Left lung (tissue), 10 donors: ENCODE measurements around the gene TMEM219. TPM values are rescaled to one million over a fixed set of nuclear protein-coding genes. Genes with fewer than 3 reads are reported as not detected.

Experiments used
- ATAC-seq: fragments of 200-7000 bp; cut with Tn5 transposase; one replicate; pipeline ENCODE4 v1.9.1; 2020; ENCODE audit warnings: moderate library complexity
- DNase-seq, 4 donors: peaks; one replicate each; pipeline ENCODE4 v3.0.0-alpha.2; 2013 to 2020
- H3K27ac ChIP-seq, 2 donors: fragments of 200-600 bp; sonication (generic) in 1 of 2; one replicate each; pipeline versions ENCODE4 v1.5.0 to v1.8.0; 2020 to 2021
- H3K27me3 ChIP-seq, 2 donors: fragments of 200-600 bp; sonication (generic) in 1 of 2; one replicate each; pipeline versions ENCODE4 v1.5.0 to v1.8.0; 2020 to 2021
- H3K36me3 ChIP-seq, 2 donors: fragments of 200-600 bp; sonication (generic) in 1 of 2; one replicate each; pipeline versions ENCODE4 v1.5.0 to v1.8.0; 2020 to 2021
- H3K4me1 ChIP-seq, 2 donors: fragments of 200-600 bp; one replicate each; pipeline ENCODE4 v1.8.0; 2021
- H3K4me3 ChIP-seq, 2 donors: fragments of 200-600 bp; sonication (generic) in 1 of 2; one replicate each; pipeline versions ENCODE4 v1.5.0 to v1.8.0; 2020 to 2021; ENCODE audit warnings: mild to moderate bottlenecking in 1 of 2
- H3K9me3 ChIP-seq, 2 donors: fragments of 200-600 bp; sonication (generic) in 1 of 2; one replicate each; pipeline versions ENCODE4 v1.5.0 to v1.8.0; 2020 to 2021
- CTCF ChIP-seq, 2 donors: fragments of 200-600 bp; sonication (generic) in 1 of 2; IDR thresholded peaks; one replicate each; pipeline versions ENCODE4 v1.5.0 to v1.8.0; 2021; ENCODE audit warnings: antibody characterized with exemption in 2 of 2
- intact Hi-C, 2 donors: fragments of 100-400 bp; cut with DNase I; formaldehyde crosslinking; loops; one replicate each; pipeline versions ENCODE4 v1.11.2 to v1.14.2; 2022
- polyA plus RNA-seq, 6 donors: library from polyadenylated mRNA; unstranded; fragments of 120-200 nt; gene quantifications; one replicate each; pipeline ENCODE4 v1.2.1, GENCODE V29; 2013; ENCODE audit not compliant: insufficient read length in 6 of 6
- total RNA-seq, 2 donors: library from RNA; stranded (reverse); fragmentation: NEBNext Ultra II Directional; extraction: Animal tissue kit (Norgen Biotek cat#: 25700); gene quantifications; one replicate each; pipeline ENCODE4 v1.2.1, GENCODE V29; 2021
- donor health status: DM: no; HTN: yes; CAD: no.
- donor health status: DM: no; HTN: no; CAD: no.

The TMEM219 gene
- total and polyA plus RNA-seq, 8 donors, result 103 to 154 (median 118) TPM

GRCh38 chr16:29972500-29972899 is 10.6 kb downstream of the TMEM219 start:
- Histone ChIP-seq H3K36me3 (peaks cover 0 to 42% of the 10 kb centered on the region in 2 donors), H3K27me3 (no peaks in the 10 kb centered on the region), H3K9me3 (no peaks in the 10 kb centered on the region), H3K27ac (peak overlapping the region in 1 of 2 donors; percentile 91), H3K4me3 (no peak overlapping the region), H3K4me1 (peaks cover 29 to 35% of the 10 kb centered on the region in 2 donors)
- DNase-seq (no peak), ATAC-seq (no peak)
- no peak for TF ChIP-seq CTCF (IDR thresholded peaks at IDR 0.05)
- intact Hi-C loops, result no loop called here

- Histone ChIP-seq H3K4me3 (peak overlapping the region in 1 of 2 donors; percentile 97), H3K4me1 (peaks cover 29 to 39% of the 10 kb centered on the region in 2 donors), H3K27me3 (no peaks in the 10 kb centered on the region), H3K27ac (peak overlapping the region in 1 of 2 donors; percentile 91), H3K36me3 (peaks cover 0 to 42% of the 10 kb centered on the region in 2 donors), H3K9me3 (no peaks in the 10 kb centered on the region)
- intact Hi-C loops, result no loop called here
- no peak for ATAC-seq
- no peak for TF ChIP-seq CTCF (IDR thresholded peaks at IDR 0.05)
- DNase-seq, result no peak
Observed at GRCh38 chr16:29972992-29973383, 11.1 kb downstream of the TMEM219 start.

- ATAC-seq, result peak; percentile 99
Observed at GRCh38 chr16:29973384-29974246, 11.7 kb downstream of the TMEM219 start, which contains the start of gene TAOK2. TAOK2 (plus strand) TSS chr16:29973868; CDS start chr16:29977773, 3,905 bp downstream.

GRCh38 chr16:29974291-29975133 is 12.6 kb downstream of the TMEM219 start:
- peaks cover 29 to 47% of the 10 kb centered on the region in 2 donors for H3K4me1 ChIP-seq
- ATAC-seq (peak; percentile 21), DNase-seq (peak in 3 of 4 donors; percentile 43 to 81 (median 54))
- H3K4me3 ChIP-seq, result peak overlapping the region; percentile 81 to 97
- H3K9me3 ChIP-seq, result no peaks in the 10 kb centered on the region
- TF ChIP-seq CTCF (IDR thresholded peaks at IDR 0.05), result no peak
- intact Hi-C loops, result no loop called here
- no peaks in the 10 kb centered on the region for H3K27me3 ChIP-seq
- H3K27ac ChIP-seq, result peak overlapping the region; percentile 88 to 91
- peaks cover 0 to 42% of the 10 kb centered on the region in 2 donors for H3K36me3 ChIP-seq

More at GRCh38 chr16:29973384-29974246, 11.7 kb downstream of the TMEM219 start, which contains the start of gene TAOK2:
- Histone ChIP-seq H3K9me3 (no peaks in the 10 kb centered on the region), H3K27ac (peak within 1 kb of the TSS; percentile 88 to 91), H3K27me3 (no peaks in the 10 kb centered on the region), H3K4me3 (peak within 1 kb of the TSS; percentile 81 to 97), H3K4me1 (peaks cover 29 to 45% of the 10 kb centered on the region in 2 donors), H3K36me3 (peaks cover 0 to 42% of the 10 kb centered on the region in 2 donors)
- peak; percentile 97 to 100 (median 100) for DNase-seq
- no peak for TF ChIP-seq CTCF (IDR thresholded peaks at IDR 0.05)
- intact Hi-C loops, result no loop called here
